WTC11 (cell line): Measurements from ENCODE around the gene TNC. TPM values are rescaled to one million over a fixed set of nuclear protein-coding genes. Genes with fewer than 3 reads are reported as not detected.

Experiments used
- ATAC-seq: fragments of 200-7000 bp; cut with Tn5 transposase; 2 replicates; pipeline ENCODE4 v1.10.0; 2021; ENCODE audit warnings: mild to moderate bottlenecking, moderate library complexity
- Bru-seq: library from RNA; stranded (reverse); fragments of 400-500 nt; gene quantifications from one replicate; lab custom pipeline; 2021; lab: Mats Ljungman, UMichigan
- CTCF ChIA-PET: fragments of 300-600 bp; sonication (Branson Sonifier 250); formaldehyde crosslinking; loops from one replicate; lab custom pipeline; 2021; ENCODE audit warnings: antibody characterized with exemption; lab: Charles Lee
- POLR2A ChIA-PET: fragments of 350-600 bp; sonication (Branson Sonifier 250); formaldehyde crosslinking; loops from one replicate; lab custom pipeline; 2021; ENCODE audit warnings: antibody characterized with exemption; lab: Charles Lee
- DNase-seq: peaks from one replicate; pipeline ENCODE4 v3.0.0; 2021; ENCODE audit warnings: low spot score
- H3K27ac Mint-ChIP-seq: 2 replicates; pipeline ENCODE4 v1.8.0; 2021; ENCODE audit warnings: mixed read lengths
- H3K27me3 Mint-ChIP-seq: 2 replicates; pipeline ENCODE4 v1.8.0; 2021; ENCODE audit warnings: low read depth, mild to moderate bottlenecking, moderate library complexity, mixed read lengths
- H3K36me3 Mint-ChIP-seq: 2 replicates; pipeline ENCODE4 v1.8.0; 2021; ENCODE audit warnings: mixed read lengths
- H3K4me1 Mint-ChIP-seq: 2 replicates; pipeline ENCODE4 v1.8.0; 2022; ENCODE audit warnings: mixed read lengths
- H3K4me3 Mint-ChIP-seq: 2 replicates; pipeline ENCODE4 v1.8.0; 2021; ENCODE audit warnings: mild to moderate bottlenecking, moderate library complexity, mixed read lengths
- H3K9me3 Mint-ChIP-seq: 2 replicates; pipeline ENCODE4 v1.8.0; 2021; ENCODE audit warnings: mixed read lengths
- FOXJ3 ChIP-seq: sonication (generic); formaldehyde crosslinking; IDR thresholded peaks from 2 replicates; pipeline ENCODE4 v1.9.0; 2021; ENCODE audit warnings: missing genetic modification reagents, mild to moderate bottlenecking, borderline replicate concordance
- FOXP1 ChIP-seq: sonication (generic); formaldehyde crosslinking; IDR thresholded peaks from 2 replicates; pipeline ENCODE4 v1.8.0; 2022; ENCODE audit warnings: missing genetic modification reagents, mild to moderate bottlenecking, moderate library complexity, borderline replicate concordance
- PRRX2 ChIP-seq: fragments of 250-450 bp; sonication (Bioruptor Pico); IDR thresholded peaks from 2 replicates; pipeline ENCODE4 v1.8.0; 2021; ENCODE audit warnings: mild to moderate bottlenecking
- TEAD1 ChIP-seq: sonication (generic); formaldehyde crosslinking; IDR thresholded peaks from 2 replicates; pipeline ENCODE4 v1.8.0; 2022; ENCODE audit warnings: mild to moderate bottlenecking, missing genetic modification reagents
- ZBTB21 ChIP-seq: sonication (generic); formaldehyde crosslinking; IDR thresholded peaks from 2 replicates; pipeline ENCODE4 v1.8.1; 2023; ENCODE audit warnings: mild to moderate bottlenecking, missing genetic modification reagents, borderline replicate concordance
- ZNF423 ChIP-seq: fragments of 250-450 bp; sonication (Bioruptor Pico); IDR thresholded peaks from 2 replicates; pipeline ENCODE4 v2.1.2; 2022; ENCODE audit warnings: mild to moderate bottlenecking, moderate library complexity
- ZNF671 ChIP-seq: fragments of 250-450 bp; sonication (Bioruptor Pico); IDR thresholded peaks from 2 replicates; pipeline ENCODE4 v1.8.0; 2021; ENCODE audit warnings: mild to moderate bottlenecking
- long read RNA-seq, 3 experiments: library from RNA in 1 of 3; library from capped mRNA in 1 of 3; library from polyadenylated mRNA in 1 of 3; unstranded in 2 of 3; stranded (forward) in 1 of 3; transcript quantifications; one replicate each; pipeline ENCODE4 v2.0.0, GENCODE V29; 2021
- total RNA-seq: library from RNA; stranded (reverse); gene quantifications from 3 replicates; pipeline ENCODE4 v1.2.3, GENCODE V29; 2021
- TF ChIP-seq, protein P1 (sequence below): sonication (generic); formaldehyde crosslinking; IDR thresholded peaks from 2 replicates; pipeline ENCODE4 v1.8.0; 2022; ENCODE audit warnings: mild to moderate bottlenecking, missing genetic modification reagents
- TF ChIP-seq, protein P2 (sequence below): sonication (generic); formaldehyde crosslinking; IDR thresholded peaks from 2 replicates; pipeline ENCODE4 v1.8.0; 2022; ENCODE audit warnings: mild to moderate bottlenecking, missing genetic modification reagents
- TF ChIP-seq, protein P3 (sequence below): sonication (generic); formaldehyde crosslinking; IDR thresholded peaks from 2 replicates; pipeline ENCODE4 v1.8.1; 2023; ENCODE audit warnings: mild to moderate bottlenecking, missing genetic modification reagents
- TF ChIP-seq, protein P4 (sequence below): fragments of 250-450 bp; sonication (Bioruptor Pico); IDR thresholded peaks from 2 replicates; pipeline ENCODE4 v1.9.0; 2021; ENCODE audit warnings: mild to moderate bottlenecking
- TF ChIP-seq, protein P5 (sequence below): sonication (generic); formaldehyde crosslinking; IDR thresholded peaks from 2 replicates; pipeline ENCODE4 v1.8.1; 2022; ENCODE audit warnings: low read depth, missing genetic modification reagents, borderline replicate concordance
- TF ChIP-seq, protein P6 (sequence below): sonication (generic); formaldehyde crosslinking; IDR thresholded peaks from 2 replicates; pipeline ENCODE4 v1.8.0; 2022; ENCODE audit warnings: missing genetic modification reagents

TNC gene
- total RNA-seq (3.3 to 4.5 TPM (median 3.6 TPM) in 3 replicates), Bru-seq, nascent RNA (percentile 25 among the genes with signal in this experiment)
- long read RNA-seq, experiment 1, full-length matches to known transcripts, result 1 of 11 reads
- long read RNA-seq, experiment 1, partial matches to known transcripts, result 2 of 11 reads
- long read RNA-seq, experiment 1, other reads (novel, unspliced or antisense), result 8 of 11 reads
- long read RNA-seq, experiment 2, partial matches to known transcripts, result 2 of 5 reads
- long read RNA-seq, experiment 2, other reads (novel, unspliced or antisense), result 3 of 5 reads
- long read RNA-seq, experiment 3, result 0 reads

DNA sequence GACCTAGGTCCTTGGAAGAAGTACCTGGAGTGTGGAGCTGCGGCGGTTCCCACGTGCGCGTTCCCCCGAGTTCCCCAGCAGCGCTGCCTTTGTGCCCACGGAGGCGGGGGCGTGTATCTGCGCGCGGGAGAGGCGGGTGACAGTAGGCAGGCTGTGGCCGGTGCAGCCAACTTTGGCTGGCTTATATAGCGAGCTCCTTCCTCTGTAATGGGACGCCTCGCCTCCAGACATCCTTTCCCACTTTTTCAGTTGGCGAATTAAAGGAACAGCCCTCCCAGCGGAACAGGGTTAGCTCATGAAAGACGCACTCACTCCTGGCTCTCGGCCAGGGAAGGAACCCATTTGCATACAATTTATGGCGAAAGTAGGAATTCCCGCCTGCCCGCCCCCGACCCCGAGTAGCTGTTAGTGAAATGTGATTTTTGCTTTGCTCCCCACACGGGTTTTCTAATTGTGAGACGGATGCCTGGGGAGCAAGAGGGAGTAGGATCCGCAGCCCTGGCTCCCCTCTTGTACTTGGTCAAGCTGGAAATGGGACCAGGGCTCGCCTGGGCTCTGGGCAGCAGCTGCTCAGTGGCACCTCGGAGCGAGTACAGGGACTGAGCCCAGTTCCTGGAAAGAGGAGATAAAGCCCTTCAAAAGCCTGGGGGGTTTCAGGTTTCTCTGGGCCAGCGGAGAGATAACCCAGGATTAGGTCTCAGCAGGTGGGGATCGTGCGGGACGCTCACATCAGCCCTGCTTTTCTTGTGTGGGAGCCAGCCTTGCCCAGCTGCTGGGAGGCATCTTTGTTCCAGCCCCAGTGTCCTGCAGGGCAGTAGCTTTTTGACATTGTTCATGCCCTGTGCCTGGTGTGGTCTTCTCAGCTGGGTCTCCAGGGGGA, at the start of gene TNC:
TSS of gene TNC (minus strand) at position 159 of the 880 bp plus-strand sequence. CDS start 27,139 bp downstream, outside the sequence.
- DNase-seq (peak; percentile 65), ATAC-seq (peak; percentile 84)
- ChIA-PET POLR2A (interaction anchor here (0.6 to 1.7 kb wide), 2 partner anchors 21 to 97 kb away, joined by 3 to 5 read pairs; no protein-coding TSS in a partner anchor), CTCF (interaction anchor here (1.0 to 1.4 kb wide), 4 partner anchors 13 to 108 kb away, joined by 3 to 4 read pairs (median 4); no protein-coding TSS in a partner anchor)
- H3K4me1 Mint-ChIP-seq, result peaks cover 39% of the 10 kb centered on the region
- no peak for TF ChIP-seq FOXJ3
- TF ChIP-seq ZNF671, result no peak
- no peak for TF ChIP-seq FOXP1 (CRISPR knock-in tag)
- TF ChIP-seq, protein P1, sequence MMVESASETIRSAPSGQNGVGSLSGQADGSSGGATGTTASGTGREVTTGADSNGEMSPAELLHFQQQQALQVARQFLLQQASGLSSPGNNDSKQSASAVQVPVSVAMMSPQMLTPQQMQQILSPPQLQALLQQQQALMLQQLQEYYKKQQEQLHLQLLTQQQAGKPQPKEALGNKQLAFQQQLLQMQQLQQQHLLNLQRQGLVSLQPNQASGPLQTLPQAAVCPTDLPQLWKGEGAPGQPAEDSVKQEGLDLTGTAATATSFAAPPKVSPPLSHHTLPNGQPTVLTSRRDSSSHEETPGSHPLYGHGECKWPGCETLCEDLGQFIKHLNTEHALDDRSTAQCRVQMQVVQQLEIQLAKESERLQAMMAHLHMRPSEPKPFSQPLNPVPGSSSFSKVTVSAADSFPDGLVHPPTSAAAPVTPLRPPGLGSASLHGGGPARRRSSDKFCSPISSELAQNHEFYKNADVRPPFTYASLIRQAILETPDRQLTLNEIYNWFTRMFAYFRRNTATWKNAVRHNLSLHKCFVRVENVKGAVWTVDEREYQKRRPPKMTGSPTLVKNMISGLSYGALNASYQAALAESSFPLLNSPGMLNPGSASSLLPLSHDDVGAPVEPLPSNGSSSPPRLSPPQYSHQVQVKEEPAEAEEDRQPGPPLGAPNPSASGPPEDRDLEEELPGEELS (CRISPR knock-in tag), result no peak
- no peak for TF ChIP-seq PRRX2 (CRISPR knock-in tag)
- TF ChIP-seq TEAD1 (CRISPR knock-in tag), result peak; percentile 66; the same call in 1 of the 2 replicates
- TF ChIP-seq ZBTB21 (CRISPR knock-in tag), result 0 out of 2 replicates have a peak, but pooled peaks have one; percentile 19
- TF ChIP-seq, protein P2, sequence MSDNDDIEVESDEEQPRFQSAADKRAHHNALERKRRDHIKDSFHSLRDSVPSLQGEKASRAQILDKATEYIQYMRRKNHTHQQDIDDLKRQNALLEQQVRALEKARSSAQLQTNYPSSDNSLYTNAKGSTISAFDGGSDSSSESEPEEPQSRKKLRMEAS (CRISPR knock-in tag), result 0 out of 2 replicates have a peak, but pooled peaks have one; percentile 22
- TF ChIP-seq, protein P3, sequence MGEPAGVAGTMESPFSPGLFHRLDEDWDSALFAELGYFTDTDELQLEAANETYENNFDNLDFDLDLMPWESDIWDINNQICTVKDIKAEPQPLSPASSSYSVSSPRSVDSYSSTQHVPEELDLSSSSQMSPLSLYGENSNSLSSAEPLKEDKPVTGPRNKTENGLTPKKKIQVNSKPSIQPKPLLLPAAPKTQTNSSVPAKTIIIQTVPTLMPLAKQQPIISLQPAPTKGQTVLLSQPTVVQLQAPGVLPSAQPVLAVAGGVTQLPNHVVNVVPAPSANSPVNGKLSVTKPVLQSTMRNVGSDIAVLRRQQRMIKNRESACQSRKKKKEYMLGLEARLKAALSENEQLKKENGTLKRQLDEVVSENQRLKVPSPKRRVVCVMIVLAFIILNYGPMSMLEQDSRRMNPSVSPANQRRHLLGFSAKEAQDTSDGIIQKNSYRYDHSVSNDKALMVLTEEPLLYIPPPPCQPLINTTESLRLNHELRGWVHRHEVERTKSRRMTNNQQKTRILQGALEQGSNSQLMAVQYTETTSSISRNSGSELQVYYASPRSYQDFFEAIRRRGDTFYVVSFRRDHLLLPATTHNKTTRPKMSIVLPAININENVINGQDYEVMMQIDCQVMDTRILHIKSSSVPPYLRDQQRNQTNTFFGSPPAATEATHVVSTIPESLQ (CRISPR knock-in tag), result no peak
- TF ChIP-seq, protein P4, sequence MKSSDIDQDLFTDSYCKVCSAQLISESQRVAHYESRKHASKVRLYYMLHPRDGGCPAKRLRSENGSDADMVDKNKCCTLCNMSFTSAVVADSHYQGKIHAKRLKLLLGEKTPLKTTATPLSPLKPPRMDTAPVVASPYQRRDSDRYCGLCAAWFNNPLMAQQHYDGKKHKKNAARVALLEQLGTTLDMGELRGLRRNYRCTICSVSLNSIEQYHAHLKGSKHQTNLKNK, result no peak
- TF ChIP-seq, protein P5, sequence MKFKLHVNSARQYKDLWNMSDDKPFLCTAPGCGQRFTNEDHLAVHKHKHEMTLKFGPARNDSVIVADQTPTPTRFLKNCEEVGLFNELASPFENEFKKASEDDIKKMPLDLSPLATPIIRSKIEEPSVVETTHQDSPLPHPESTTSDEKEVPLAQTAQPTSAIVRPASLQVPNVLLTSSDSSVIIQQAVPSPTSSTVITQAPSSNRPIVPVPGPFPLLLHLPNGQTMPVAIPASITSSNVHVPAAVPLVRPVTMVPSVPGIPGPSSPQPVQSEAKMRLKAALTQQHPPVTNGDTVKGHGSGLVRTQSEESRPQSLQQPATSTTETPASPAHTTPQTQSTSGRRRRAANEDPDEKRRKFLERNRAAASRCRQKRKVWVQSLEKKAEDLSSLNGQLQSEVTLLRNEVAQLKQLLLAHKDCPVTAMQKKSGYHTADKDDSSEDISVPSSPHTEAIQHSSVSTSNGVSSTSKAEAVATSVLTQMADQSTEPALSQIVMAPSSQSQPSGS, result no peak
- TF ChIP-seq, protein P6, sequence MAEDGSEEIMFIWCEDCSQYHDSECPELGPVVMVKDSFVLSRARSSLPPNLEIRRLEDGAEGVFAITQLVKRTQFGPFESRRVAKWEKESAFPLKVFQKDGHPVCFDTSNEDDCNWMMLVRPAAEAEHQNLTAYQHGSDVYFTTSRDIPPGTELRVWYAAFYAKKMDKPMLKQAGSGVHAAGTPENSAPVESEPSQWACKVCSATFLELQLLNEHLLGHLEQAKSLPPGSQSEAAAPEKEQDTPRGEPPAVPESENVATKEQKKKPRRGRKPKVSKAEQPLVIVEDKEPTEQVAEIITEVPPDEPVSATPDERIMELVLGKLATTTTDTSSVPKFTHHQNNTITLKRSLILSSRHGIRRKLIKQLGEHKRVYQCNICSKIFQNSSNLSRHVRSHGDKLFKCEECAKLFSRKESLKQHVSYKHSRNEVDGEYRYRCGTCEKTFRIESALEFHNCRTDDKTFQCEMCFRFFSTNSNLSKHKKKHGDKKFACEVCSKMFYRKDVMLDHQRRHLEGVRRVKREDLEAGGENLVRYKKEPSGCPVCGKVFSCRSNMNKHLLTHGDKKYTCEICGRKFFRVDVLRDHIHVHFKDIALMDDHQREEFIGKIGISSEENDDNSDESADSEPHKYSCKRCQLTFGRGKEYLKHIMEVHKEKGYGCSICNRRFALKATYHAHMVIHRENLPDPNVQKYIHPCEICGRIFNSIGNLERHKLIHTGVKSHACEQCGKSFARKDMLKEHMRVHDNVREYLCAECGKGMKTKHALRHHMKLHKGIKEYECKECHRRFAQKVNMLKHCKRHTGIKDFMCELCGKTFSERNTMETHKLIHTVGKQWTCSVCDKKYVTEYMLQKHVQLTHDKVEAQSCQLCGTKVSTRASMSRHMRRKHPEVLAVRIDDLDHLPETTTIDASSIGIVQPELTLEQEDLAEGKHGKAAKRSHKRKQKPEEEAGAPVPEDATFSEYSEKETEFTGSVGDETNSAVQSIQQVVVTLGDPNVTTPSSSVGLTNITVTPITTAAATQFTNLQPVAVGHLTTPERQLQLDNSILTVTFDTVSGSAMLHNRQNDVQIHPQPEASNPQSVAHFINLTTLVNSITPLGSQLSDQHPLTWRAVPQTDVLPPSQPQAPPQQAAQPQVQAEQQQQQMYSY (CRISPR knock-in tag), result no peak
- peak; percentile 98 for TF ChIP-seq ZNF423 (CRISPR knock-in tag)
- H3K27ac Mint-ChIP-seq, result no peak within 1 kb of the TSS
- H3K36me3 Mint-ChIP-seq, result no peaks in the 10 kb centered on the region
- H3K9me3 Mint-ChIP-seq, result no peaks in the 10 kb centered on the region
- H3K4me3 Mint-ChIP-seq, result peak within 1 kb of the TSS; percentile 74
- peaks cover 91% of the 10 kb centered on the region for H3K27me3 Mint-ChIP-seq
